OCI-M1 (cell line): ENCODE results near the gene R3HDM4.

Source experiments
- DNase-seq: peaks from one replicate; lab custom pipeline; 2025; lab: John Stamatoyannopoulos, UW

Gene R3HDM4

GRCh38 chr19:947090-947706, 34.2 kb upstream of the R3HDM4 start:
- no peak for DNase-seq

GRCh38 chr19:945401-946252, 32.6 kb upstream of the R3HDM4 start:
- no peak for DNase-seq

- DNase-seq = peak; percentile 25
Measured at GRCh38 chr19:944663-945241, 31.7 kb upstream of the R3HDM4 start.

- peak; percentile 92 for DNase-seq
Measured at GRCh38 chr19:944171-944567, 31.1 kb upstream of the R3HDM4 start.

- DNase-seq = no peak
Measured at GRCh38 chr19:943551-944170, 30.6 kb upstream of the R3HDM4 start.

GRCh38 chr19:942133-942645, 29.2 kb upstream of the R3HDM4 start:
- no peak for DNase-seq

DNA sequence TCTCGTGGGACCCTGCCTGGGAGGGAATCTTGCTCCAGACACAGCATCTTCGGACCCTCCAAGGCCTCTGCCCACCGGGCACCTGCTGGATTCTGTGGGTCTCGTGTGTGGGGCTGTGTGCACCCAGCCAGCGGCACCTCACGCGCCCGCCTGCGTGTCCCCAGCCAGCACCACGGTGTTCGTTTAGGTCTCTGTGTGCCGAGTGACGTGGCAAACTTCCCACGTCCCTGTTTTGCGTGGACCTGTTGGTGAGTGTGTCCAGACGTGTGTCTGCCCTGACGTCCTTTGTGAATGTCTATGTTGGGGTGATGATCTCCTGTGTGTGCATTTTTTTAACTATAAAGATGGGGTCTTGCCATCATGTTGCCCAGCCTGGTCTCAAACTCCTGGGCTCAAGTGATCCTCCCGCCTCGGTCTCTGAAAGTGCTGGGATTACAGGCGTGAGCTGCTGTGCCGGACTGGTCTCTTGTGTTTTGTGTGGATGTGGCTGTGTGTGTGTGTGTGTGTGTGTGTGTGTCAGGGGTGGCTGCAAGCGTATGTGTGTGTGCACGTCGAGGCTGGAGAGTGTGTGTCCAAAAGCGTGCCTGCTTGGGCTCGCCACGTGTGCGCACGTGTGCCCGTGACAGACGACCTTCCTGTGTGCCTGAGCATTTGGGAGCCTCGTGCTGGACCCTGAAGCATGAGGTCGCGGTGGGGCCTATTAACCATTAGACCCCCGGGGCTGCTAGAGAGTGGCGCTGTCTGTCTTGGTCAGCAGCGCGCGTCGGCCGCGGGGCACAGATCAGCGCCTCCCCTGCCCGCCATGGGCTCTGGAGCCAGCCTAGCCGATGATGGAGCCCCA, 28.5 kb upstream of the R3HDM4 start:
- no peak for DNase-seq

GRCh38 chr19:940591-941291, 27.7 kb upstream of the R3HDM4 start:
- DNase-seq = peak; percentile 54

DNA sequence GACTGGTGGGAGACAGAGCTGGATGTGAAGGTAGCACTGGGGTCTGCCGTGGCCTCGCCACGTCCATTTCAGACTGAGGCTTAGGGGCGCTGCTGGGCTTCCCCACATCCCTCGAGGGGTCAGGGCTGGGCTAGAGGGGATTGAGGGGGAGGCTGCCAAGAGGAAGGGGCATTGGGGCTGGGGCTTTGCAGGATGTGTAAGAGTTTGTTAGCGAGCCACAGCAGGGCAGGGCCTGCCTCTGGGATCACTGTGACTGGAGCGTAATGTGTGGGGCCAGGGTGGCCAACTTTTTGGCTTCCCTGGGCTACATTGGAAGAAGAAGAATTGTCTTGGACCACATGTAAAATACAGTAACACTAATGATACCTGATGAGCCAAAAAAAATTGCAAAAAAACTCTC, 26.9 kb upstream of the R3HDM4 start:
- DNase-seq = no peak

GRCh38 chr19:939439-939838, 26.4 kb upstream of the R3HDM4 start:
- DNase-seq = no peak

DNA sequence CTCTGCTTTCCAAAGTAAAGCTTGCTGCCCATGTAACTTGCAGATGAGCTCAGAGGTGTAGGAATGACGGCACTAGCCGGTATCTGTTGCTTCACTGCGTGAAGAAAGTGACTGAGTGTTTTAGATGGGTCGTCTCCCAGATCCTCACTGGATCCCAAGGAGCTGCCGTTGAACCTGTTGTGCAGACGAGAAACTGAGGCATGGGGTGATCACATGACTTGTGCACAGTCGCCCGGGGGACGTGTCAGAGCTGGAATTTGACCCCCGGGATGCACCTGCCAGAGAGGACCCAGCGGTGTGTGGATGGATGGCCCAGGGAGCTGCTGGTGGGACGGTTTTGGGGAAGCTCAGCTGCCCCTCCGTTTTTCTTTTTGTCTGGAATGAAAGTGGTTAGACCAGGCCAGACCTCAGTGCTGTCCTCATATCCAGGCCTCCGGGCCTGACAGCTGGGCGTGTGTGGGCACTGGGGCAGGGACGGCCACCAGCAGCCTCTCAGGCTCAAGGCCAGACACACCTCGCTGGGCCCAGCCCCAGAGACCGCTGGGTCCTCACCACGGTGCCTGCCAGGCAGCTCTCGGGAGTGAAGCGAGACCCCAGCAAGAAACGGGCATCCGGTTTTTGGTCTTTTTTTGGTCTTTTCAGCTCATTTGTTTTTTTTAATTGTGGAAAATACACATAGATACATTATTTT, 25.4 kb upstream of the R3HDM4 start:
- DNase-seq = no peak

- DNase-seq = no peak
Measured at GRCh38 chr19:937259-937694, 24.3 kb upstream of the R3HDM4 start.

DNA sequence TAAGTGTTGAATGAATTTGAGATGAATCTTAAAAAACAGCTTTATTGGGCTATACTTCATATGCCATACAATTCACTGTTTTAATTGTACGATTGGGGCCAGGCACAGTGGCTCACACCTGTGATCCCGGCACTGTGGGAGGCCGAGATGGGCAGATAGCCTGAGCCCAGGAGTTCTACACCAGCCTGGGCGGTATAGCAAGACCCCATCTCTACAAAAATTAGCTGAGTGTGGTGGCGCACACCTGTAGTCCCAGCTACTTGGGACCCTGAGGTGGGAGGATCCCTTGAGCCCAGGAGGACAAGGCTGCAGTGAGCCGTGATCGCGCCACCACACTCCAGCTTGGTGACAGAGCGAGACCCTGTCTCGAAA, 23.1 kb upstream of the R3HDM4 start:
- DNase-seq = no peak

GRCh38 chr19:934865-935479, 22.0 kb upstream of the R3HDM4 start:
- DNase-seq = no peak

DNA sequence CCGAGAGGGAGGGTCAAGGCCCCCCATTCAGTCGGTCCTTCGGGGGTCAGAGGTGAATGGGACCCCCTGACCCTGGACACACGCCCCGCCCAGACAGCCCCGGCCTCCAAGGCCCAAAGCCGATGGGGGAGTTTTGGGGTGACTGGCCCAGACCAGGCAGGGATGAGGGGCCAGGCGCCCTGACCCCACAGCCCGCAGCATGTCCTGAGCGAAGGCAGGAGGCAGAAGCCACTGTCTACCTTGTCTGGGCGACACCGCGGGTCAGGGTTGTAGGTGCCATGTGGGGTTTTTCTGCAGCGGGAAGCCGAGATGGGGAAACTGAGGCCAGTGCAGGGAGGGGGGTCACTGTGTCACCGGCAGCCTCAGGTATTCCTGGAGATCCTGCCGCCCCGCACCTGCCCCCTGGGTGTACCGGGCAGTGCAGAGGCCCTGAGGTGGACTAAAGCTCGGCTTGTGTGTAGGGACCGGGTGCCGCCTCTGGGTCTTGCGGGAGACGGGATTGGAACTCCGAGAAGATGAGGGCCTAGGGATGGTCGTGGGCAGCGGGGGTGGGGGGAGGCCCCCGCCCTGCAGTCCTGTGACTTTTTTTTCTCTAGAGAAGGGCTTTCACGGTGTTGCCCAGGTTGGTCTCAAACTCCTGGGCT, 21.3 kb upstream of the R3HDM4 start:
- DNase-seq = no peak

GRCh38 chr19:933553-933882, 20.5 kb upstream of the R3HDM4 start:
- DNase-seq = no peak

DNA sequence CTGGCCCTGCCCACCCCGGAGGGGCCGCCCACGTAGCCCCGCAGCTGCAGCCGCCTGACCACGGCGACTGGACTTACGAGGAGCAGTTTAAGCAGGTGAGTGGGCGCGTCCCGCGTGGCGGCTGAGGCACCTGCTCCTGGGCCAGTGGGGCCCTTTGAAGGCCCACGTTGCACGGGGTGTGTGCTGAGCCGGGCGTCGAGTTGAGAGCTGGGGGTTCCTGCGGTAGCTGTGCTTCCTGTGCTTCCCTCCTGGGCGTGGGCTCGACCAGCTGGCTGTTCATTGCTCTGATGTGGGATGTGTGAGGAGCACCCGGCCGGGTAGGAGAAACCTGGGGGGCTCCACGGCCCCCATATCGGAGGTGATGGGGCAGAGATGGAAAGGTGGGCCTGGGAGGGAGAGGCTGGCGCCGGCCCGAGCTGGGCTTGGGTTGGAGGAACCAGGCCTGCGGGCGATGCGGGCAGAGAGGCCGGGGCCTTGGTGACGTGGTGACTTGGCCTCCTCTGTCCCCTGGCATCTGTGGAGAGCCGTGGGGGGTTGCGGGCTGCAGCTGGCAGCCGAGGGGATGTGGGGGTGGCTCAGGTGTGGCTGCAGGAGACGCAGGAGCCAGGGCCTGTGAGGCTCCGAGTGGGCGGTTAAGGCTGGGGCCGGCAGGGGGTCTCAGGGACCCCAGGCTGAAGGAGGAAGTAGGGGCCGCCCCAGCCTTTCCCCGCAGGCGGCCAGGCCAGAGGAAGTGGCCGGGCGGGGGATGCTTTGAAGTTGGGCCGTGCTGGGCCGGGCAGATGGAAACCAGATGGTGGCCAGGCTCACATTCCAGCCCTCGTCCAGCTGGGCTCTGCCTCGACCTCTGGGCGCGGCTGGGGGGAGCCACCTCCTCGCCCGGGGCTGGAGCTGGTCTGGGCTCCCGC, 19.9 kb upstream of the R3HDM4 start:
- DNase-seq = no peak

- no peak for DNase-seq
Measured at GRCh38 chr19:931860-932647, 19.0 kb upstream of the R3HDM4 start.
